ENCODE data around the gene WASF2. TPM values are rescaled to one million over a fixed set of nuclear protein-coding genes. Genes with fewer than 3 reads are reported as not detected.
A peak's percentile ranks its signal among the peaks of the same experiment; 100 is the strongest.

The WASF2 gene
- total and polyA plus RNA-seq, 2 of the 13 experiments (the other 11 are each of a cell fraction or from before 2014, with no cell fraction given): 10.4 to 27.7 TPM

DNA sequence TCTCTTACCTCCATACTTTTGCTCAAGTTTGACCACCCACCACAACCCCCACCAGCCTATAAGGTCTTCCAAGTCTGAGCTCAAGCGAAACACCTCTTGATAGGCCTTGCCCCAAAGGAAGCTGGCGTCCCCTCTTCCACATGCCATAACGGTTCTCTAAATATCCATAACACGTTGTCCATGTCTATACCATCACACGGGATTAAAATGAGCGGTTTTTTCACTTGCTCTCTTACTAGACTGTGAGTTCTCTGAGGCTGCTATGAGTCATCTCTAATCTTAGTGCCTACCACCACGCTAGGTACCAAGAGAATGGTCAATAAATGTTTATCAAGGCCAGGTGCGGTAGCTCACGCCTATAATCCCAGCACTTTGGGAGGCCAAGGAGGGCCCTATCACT, 41.0 kb downstream of the WASF2 start:
- CTCF ChIA-PET (ENCODE audit: low intra/inter-chr PET ratio, low total read pairs): no interaction called here
- Histone ChIP-seq H3K4me2 (ENCODE audit: low read depth, low read length) (no peak overlapping the region), H3K4me1 (ENCODE audit: insufficient read depth, low read length) (peaks cover 7% of the 10 kb centered on the region), H3K9me3 (ENCODE audit: low read length) (no peaks in the 10 kb centered on the region), H3K4me3 (replicated peaks in 1 of 3; ENCODE audit: insufficient read depth in 1 of 3, low read depth in 2 of 3, low read length in 3 of 3) (no peak overlapping the region), H3K9ac (ENCODE audit: insufficient read depth, low read depth, low read length) (no peak overlapping the region), H2AFZ (ENCODE audit: low read length) (no peak overlapping the region), H3K79me2 (ENCODE audit: insufficient read depth, low read length) (peaks cover 24% of the 10 kb centered on the region), H3K36me3 (replicated peaks in 1 of 2; ENCODE audit: control insufficient read depth in 1 of 2, insufficient read depth in 2 of 2, low read length in 2 of 2) (peaks cover 0 to 13% of the 10 kb centered on the region in 2 experiments; a peak in 2 of 5 replicates), H3K27ac (ENCODE audit: extremely low read length, insufficient read depth, low read length) (no peak overlapping the region), H4K20me1 (ENCODE audit: insufficient read depth, low read length) (peaks cover 9% of the 10 kb centered on the region; the same call in 1 of the 2 replicates), H3K27me3 (ENCODE audit: control insufficient read depth in 1 of 2, insufficient read depth in 2 of 2, low read length in 2 of 2) (no peaks in the 10 kb centered on the region)
- POLR2A ChIA-PET: no interaction called here
- TF ChIP-seq GLI4 (CRISPR knock-in tag; IDR thresholded peaks at IDR 0.05; ENCODE audit: borderline replicate concordance) (no peak), RBM22 (optimal IDR thresholded peaks at IDR 0.05; ENCODE audit: low read length) (peak; percentile 21)
- no peak for ATAC-seq
- no peak for DNase-seq (ENCODE audit: low spot score)
- 98% methylated on average over 9 of the region's 9 CpGs for WGBS (ENCODE audit: low lambda C conversion rate)
- no peak for FAIRE-seq
- intact Hi-C loops (cut with micrococcal nuclease; ENCODE audit: unreplicated experiment) (no loop called here), in situ Hi-C loops (cut with HindIII; ENCODE audit: extremely low pct_ligation_motif_present, low pct_unique_long_range_greater_than_20kb) (no loop called here)
- BruUV-seq (replicated peaks): no TSS peak

DNA sequence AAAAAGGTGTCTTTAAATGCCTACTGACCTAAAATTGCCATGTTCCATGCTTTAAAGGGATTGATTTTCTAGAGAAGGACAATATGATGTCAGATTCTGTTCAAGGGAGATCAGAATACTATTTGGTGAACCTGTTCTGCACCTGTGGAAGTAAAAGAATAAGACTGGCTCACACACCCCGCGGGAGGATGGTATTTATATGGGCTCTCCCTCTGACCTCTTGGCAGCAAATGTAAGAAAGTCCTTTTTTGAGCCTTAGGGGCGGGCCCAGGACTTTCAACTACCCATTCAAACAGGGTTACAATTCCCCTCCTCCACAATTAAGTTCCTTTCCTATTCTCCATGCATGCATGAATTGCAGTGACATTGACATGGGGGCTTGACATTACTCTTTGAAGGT, 42.1 kb downstream of the WASF2 start:
- intact Hi-C loops (cut with micrococcal nuclease; ENCODE audit: unreplicated experiment): no loop called here
- H3K4me2 ChIP-seq (ENCODE audit: low read depth, low read length): no peak overlapping the region
- H3K36me3 ChIP-seq (replicated peaks in 1 of 2; ENCODE audit: control insufficient read depth in 1 of 2, insufficient read depth in 2 of 2, low read length in 2 of 2): peaks cover 0 to 13% of the 10 kb centered on the region in 2 experiments; a peak in 2 of 5 replicates
- no peak overlapping the region for H2AFZ ChIP-seq (ENCODE audit: low read length)
- H3K9me3 ChIP-seq (ENCODE audit: low read length): no peaks in the 10 kb centered on the region
- in situ Hi-C loops (cut with HindIII; ENCODE audit: extremely low pct_ligation_motif_present, low pct_unique_long_range_greater_than_20kb): no loop called here
- no peak overlapping the region for H3K9ac ChIP-seq (ENCODE audit: insufficient read depth, low read depth, low read length)
- H4K20me1 ChIP-seq (ENCODE audit: insufficient read depth, low read length): peaks cover 9% of the 10 kb centered on the region; the same call in 1 of the 2 replicates
- ATAC-seq: no peak
- H3K27ac ChIP-seq (ENCODE audit: extremely low read length, insufficient read depth, low read length): no peak overlapping the region
- H3K4me1 ChIP-seq (ENCODE audit: insufficient read depth, low read length): peaks cover 7% of the 10 kb centered on the region
- CTCF ChIA-PET (ENCODE audit: low intra/inter-chr PET ratio, low total read pairs): no interaction called here
- H3K27me3 ChIP-seq (ENCODE audit: control insufficient read depth in 1 of 2, insufficient read depth in 2 of 2, low read length in 2 of 2): no peaks in the 10 kb centered on the region
- TF ChIP-seq CHD2 (IDR thresholded peaks at IDR 0.05; ENCODE audit: low read depth, low read length) (no peak), SMAD1 (CRISPR knock-in tag; IDR thresholded peaks at IDR 0.05; ENCODE audit: borderline replicate concordance, low read depth) (no peak), EED (CRISPR knock-in tag; IDR thresholded peaks at IDR 0.05) (no peak), SSRP1 (CRISPR knock-in tag; IDR thresholded peaks at IDR 0.05) (no peak), HDAC6 (IDR thresholded peaks at IDR 0.05; ENCODE audit: low read depth, low read length) (no peak), SNAPC2 (CRISPR knock-in tag; IDR thresholded peaks at IDR 0.05) (no peak), SALL2 (CRISPR knock-in tag; IDR thresholded peaks at IDR 0.05) (no peak), NAIF1 (CRISPR knock-in tag; IDR thresholded peaks at IDR 0.05; ENCODE audit: borderline replicate concordance) (no peak), ATF1 (CRISPR knock-in tag; IDR thresholded peaks at IDR 0.05) (no peak)
- DNase-seq (ENCODE audit: low spot score): no peak
- POLR2A ChIA-PET: no interaction called here
- BruUV-seq (replicated peaks): no TSS peak
- WGBS (ENCODE audit: low lambda C conversion rate): 88% methylated on average over 3 of the region's 3 CpGs
- FAIRE-seq: no peak
- peaks cover 25% of the 10 kb centered on the region for H3K79me2 ChIP-seq (ENCODE audit: insufficient read depth, low read length)
- no peak overlapping the region for H3K4me3 ChIP-seq (replicated peaks in 1 of 3; ENCODE audit: insufficient read depth in 1 of 3, low read depth in 2 of 3, low read length in 3 of 3)
